ENCODE measurements around the gene CCDC152.

The CCDC152 gene

GRCh38 chr5:42756606-42757601 is at the start of gene CCDC152:
Gene CCDC152 (plus strand): TSS chr5:42756818. CDS start chr5:42759122, 2,304 bp downstream.
- DNase-seq (ENCODE audit: low spot score) = no peak
- Histone ChIP-seq H3K27me3 (ENCODE audit: insufficient read depth, poor library complexity, severe bottlenecking) (no peaks in the 10 kb centered on the region), H3K4me1 (ENCODE audit: insufficient read depth, poor library complexity, severe bottlenecking) (peaks cover 6% of the 10 kb centered on the region), H3K36me3 (ENCODE audit: low read depth) (no peaks in the 10 kb centered on the region), H3K9me3 (ENCODE audit: severe bottlenecking) (no peaks in the 10 kb centered on the region), H3K4me3 (ENCODE audit: severe bottlenecking) (no peak within 1 kb of the TSS), H3K27ac (ENCODE audit: poor library complexity, severe bottlenecking) (no peak within 1 kb of the TSS)
- no peak for ATAC-seq (ENCODE audit: low read depth)
- TF ChIP-seq CTCF (IDR thresholded peaks at IDR 0.05; ENCODE audit: poor library complexity, severe bottlenecking) = no peak

GRCh38 chr5:42715785-42716184 is 40.8 kb upstream of the CCDC152 start:
- Histone ChIP-seq H3K9me3 (ENCODE audit: severe bottlenecking) (no peaks in the 10 kb centered on the region), H3K4me1 (ENCODE audit: insufficient read depth, poor library complexity, severe bottlenecking) (no peaks in the 10 kb centered on the region), H3K36me3 (ENCODE audit: low read depth) (no peaks in the 10 kb centered on the region), H3K4me3 (ENCODE audit: severe bottlenecking) (no peak overlapping the region), H3K27me3 (ENCODE audit: insufficient read depth, poor library complexity, severe bottlenecking) (no peaks in the 10 kb centered on the region), H3K27ac (ENCODE audit: poor library complexity, severe bottlenecking) (no peak overlapping the region)
- DNase-seq (ENCODE audit: low spot score) (no peak), ATAC-seq (ENCODE audit: low read depth) (no peak)
- TF ChIP-seq CTCF (IDR thresholded peaks at IDR 0.05; ENCODE audit: poor library complexity, severe bottlenecking) = no peak

GRCh38 chr5:42718591-42718990 is 38.0 kb upstream of the CCDC152 start:
- ATAC-seq (ENCODE audit: low read depth) (peak; percentile 42; the same call in 2 of the 3 replicates), DNase-seq (ENCODE audit: low spot score) (no peak)
- Histone ChIP-seq H3K36me3 (ENCODE audit: low read depth) (no peaks in the 10 kb centered on the region), H3K27ac (ENCODE audit: poor library complexity, severe bottlenecking) (no peak overlapping the region), H3K27me3 (ENCODE audit: insufficient read depth, poor library complexity, severe bottlenecking) (no peaks in the 10 kb centered on the region), H3K9me3 (ENCODE audit: severe bottlenecking) (no peaks in the 10 kb centered on the region), H3K4me1 (ENCODE audit: insufficient read depth, poor library complexity, severe bottlenecking) (no peaks in the 10 kb centered on the region), H3K4me3 (ENCODE audit: severe bottlenecking) (no peak overlapping the region)
- no peak for TF ChIP-seq CTCF (IDR thresholded peaks at IDR 0.05; ENCODE audit: poor library complexity, severe bottlenecking)

GRCh38 chr5:42719034-42719433 is 37.6 kb upstream of the CCDC152 start:
- H3K4me1 ChIP-seq (ENCODE audit: insufficient read depth, poor library complexity, severe bottlenecking) = no peaks in the 10 kb centered on the region
- TF ChIP-seq CTCF (IDR thresholded peaks at IDR 0.05; ENCODE audit: poor library complexity, severe bottlenecking) = no peak
- no peak for DNase-seq (ENCODE audit: low spot score)
- no peaks in the 10 kb centered on the region for H3K27me3 ChIP-seq (ENCODE audit: insufficient read depth, poor library complexity, severe bottlenecking)
- no peaks in the 10 kb centered on the region for H3K9me3 ChIP-seq (ENCODE audit: severe bottlenecking)
- H3K27ac ChIP-seq (ENCODE audit: poor library complexity, severe bottlenecking) = no peak overlapping the region
- no peak; the same call in 2 of the 3 replicates for ATAC-seq (ENCODE audit: low read depth)
- H3K4me3 ChIP-seq (ENCODE audit: severe bottlenecking) = no peak overlapping the region
- no peaks in the 10 kb centered on the region for H3K36me3 ChIP-seq (ENCODE audit: low read depth)

GRCh38 chr5:42720251-42720650 is 36.4 kb upstream of the CCDC152 start:
- H3K4me1 ChIP-seq (ENCODE audit: insufficient read depth, poor library complexity, severe bottlenecking) = no peaks in the 10 kb centered on the region
- H3K9me3 ChIP-seq (ENCODE audit: severe bottlenecking) = no peaks in the 10 kb centered on the region
- ATAC-seq (ENCODE audit: low read depth) = no peak
- H3K27ac ChIP-seq (ENCODE audit: poor library complexity, severe bottlenecking) = no peak overlapping the region
- no peaks in the 10 kb centered on the region for H3K36me3 ChIP-seq (ENCODE audit: low read depth)
- no peak for DNase-seq (ENCODE audit: low spot score)
- TF ChIP-seq CTCF (IDR thresholded peaks at IDR 0.05; ENCODE audit: poor library complexity, severe bottlenecking) = no peak
- no peak overlapping the region for H3K4me3 ChIP-seq (ENCODE audit: severe bottlenecking)
- peaks cover 2% of the 10 kb centered on the region for H3K27me3 ChIP-seq (ENCODE audit: insufficient read depth, poor library complexity, severe bottlenecking)

All from RWPE2 (cell line).